Panc1 (cell line): ENCODE results near the gene CSN2. TPM values are rescaled to one million over a fixed set of nuclear protein-coding genes. Genes with fewer than 3 reads are reported as not detected.

Experiments
- ATAC-seq: fragments of 200-7000 bp; cut with Tn5 transposase; 2 replicates; pipeline ENCODE4 v1.9.1; 2020; ENCODE audit warnings: mild to moderate bottlenecking, moderate library complexity
- BruUV-seq: library from RNA; stranded (reverse); fragments of 400-500 nt; replicated peaks from 2 replicates; lab custom pipeline; 2021; lab: Mats Ljungman, UMichigan
- CTCF ChIA-PET: fragments of 300-600 bp; sonication (Branson Sonifier 250); formaldehyde crosslinking; loops from one replicate; lab custom pipeline; 2022; ENCODE audit warnings: antibody characterized with exemption; lab: Charles Lee
- POLR2A ChIA-PET: fragments of 300-600 bp; sonication (Branson Sonifier 250); formaldehyde crosslinking; loops from one replicate; lab custom pipeline; 2022; ENCODE audit warnings: antibody characterized with exemption; lab: Charles Lee
- DNase-seq: peaks from one replicate; pipeline ENCODE4 v3.0.0-alpha.2; 2010; ENCODE audit warnings: low read depth, low spot score
- H3K27ac ChIP-seq: 2 replicates; pipeline ENCODE4 v1.5.1; 2011; ENCODE audit warnings: mild to moderate bottlenecking, low read length, inconsistent platforms
- H3K27me3 ChIP-seq: fragments of 200-500 bp; sonication (Bioruptor generic); 2 replicates; pipeline ENCODE4 v1.6.0; 2014; ENCODE audit warnings: low read length, inconsistent platforms; ENCODE audit not compliant: control insufficient read depth, insufficient read depth
- H3K36me3 ChIP-seq: fragments of 200-500 bp; sonication (Bioruptor generic); 2 replicates; pipeline ENCODE4 v1.5.1; 2014; ENCODE audit warnings: inconsistent platforms, mild to moderate bottlenecking, low read length, moderate library complexity; ENCODE audit not compliant: control insufficient read depth, insufficient read depth
- H3K4me1 ChIP-seq: 2 replicates; pipeline ENCODE4 v1.5.1; 2011; ENCODE audit warnings: inconsistent platforms, mild to moderate bottlenecking, low read length, moderate library complexity; ENCODE audit not compliant: control insufficient read depth, insufficient read depth
- H3K4me3 ChIP-seq, 2 experiments: 2 replicates each; pipeline ENCODE4 v1.5.1; 2011 to 2012; ENCODE audit warnings: low read depth in 2 of 2, low read length in 2 of 2, mild to moderate bottlenecking in 2 of 2, inconsistent platforms in 1 of 2, moderate library complexity in 1 of 2
- H3K9me3 ChIP-seq: fragments of 200-500 bp; sonication (Bioruptor generic); 2 replicates; pipeline ENCODE4 v1.5.1; 2014; ENCODE audit warnings: low read depth, mild to moderate bottlenecking, inconsistent platforms, low read length, moderate library complexity; ENCODE audit not compliant: control insufficient read depth, insufficient read depth
- POLR2AphosphoS5 ChIP-seq: IDR thresholded peaks from 2 replicates; pipeline ENCODE4 v1.6.1; 2012; ENCODE audit warnings: mild to moderate bottlenecking, low read depth, low read length, moderate library complexity
- SIN3A ChIP-seq: IDR thresholded peaks from 2 replicates; pipeline ENCODE4 v1.6.1; 2012; ENCODE audit warnings: low read depth, mild to moderate bottlenecking, low read length, moderate library complexity, borderline replicate concordance; ENCODE audit not compliant: insufficient read depth
- TCF7L2 ChIP-seq: IDR thresholded peaks from 2 replicates; pipeline ENCODE4 v1.6.1; 2011; ENCODE audit warnings: mild to moderate bottlenecking, low read depth, low read length, inconsistent platforms
- in situ Hi-C: cut with HindIII; loops from 2 replicates; pipeline ENCODE4 v1.10.0; 2016; ENCODE audit warnings: low sequenced_read_pairs, low pct_unique_long_range_greater_than_20kb
- intact Hi-C: fragments of 100-400 bp; cut with micrococcal nuclease; formaldehyde crosslinking; loops from one replicate; pipeline ENCODE4 v1.10.0; 2022; ENCODE audit not compliant: unreplicated experiment
- total RNA-seq: library from RNA; stranded (reverse); gene quantifications from one replicate; pipeline ENCODE4 v1.2.1, GENCODE V29; 2021; ENCODE audit not compliant: unreplicated experiment
- TF ChIP-seq, protein P1 (sequence below), 2 experiments: IDR thresholded peaks; 2 replicates each; pipeline ENCODE4 v1.6.1; 2011 to 2012; ENCODE audit warnings: low read depth in 2 of 2, control low read depth in 1 of 2, low read length in 1 of 2, mild to moderate bottlenecking in 1 of 2, moderate library complexity in 1 of 2; ENCODE audit not compliant: insufficient read depth in 1 of 2
- TF ChIP-seq, protein P2 (sequence below): fragments of 450-650 bp; IDR thresholded peaks from 2 replicates; pipeline ENCODE4 v1.5.1; 2017; ENCODE audit warnings: mild to moderate bottlenecking

The CSN2 gene
- total RNA-seq, 1 experiment from 2014 or later, result not detected

DNA sequence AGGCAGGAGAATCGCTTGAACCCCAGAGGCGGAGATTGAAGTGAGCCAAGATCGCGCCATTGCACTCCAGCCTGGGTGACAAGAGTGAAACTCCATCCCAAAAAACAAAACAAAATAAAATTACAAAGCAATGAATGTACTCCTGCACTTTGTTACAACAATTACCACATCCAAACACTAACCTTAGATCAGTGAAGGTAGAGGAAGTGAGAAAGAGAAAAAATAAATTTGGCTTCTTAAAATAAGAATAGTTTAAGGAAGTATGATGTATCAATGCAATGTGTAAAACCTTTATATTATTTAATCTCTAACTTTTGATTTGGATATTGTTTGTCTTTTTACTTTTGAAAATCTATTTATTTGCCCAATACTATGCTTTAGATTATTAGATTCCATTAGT lies 56.3 kb downstream of the CSN2 start:
- H3K27ac ChIP-seq, result no peak overlapping the region
- H3K4me3 ChIP-seq, result no peak overlapping the region
- no peaks in the 10 kb centered on the region for H3K36me3 ChIP-seq
- no peak for DNase-seq
- in situ Hi-C loops, result no loop called here
- no peaks in the 10 kb centered on the region for H3K4me1 ChIP-seq
- ATAC-seq, result no peak
- no peak for TF ChIP-seq SIN3A
- TF ChIP-seq POLR2AphosphoS5, result no peak
- TF ChIP-seq, protein P1, sequence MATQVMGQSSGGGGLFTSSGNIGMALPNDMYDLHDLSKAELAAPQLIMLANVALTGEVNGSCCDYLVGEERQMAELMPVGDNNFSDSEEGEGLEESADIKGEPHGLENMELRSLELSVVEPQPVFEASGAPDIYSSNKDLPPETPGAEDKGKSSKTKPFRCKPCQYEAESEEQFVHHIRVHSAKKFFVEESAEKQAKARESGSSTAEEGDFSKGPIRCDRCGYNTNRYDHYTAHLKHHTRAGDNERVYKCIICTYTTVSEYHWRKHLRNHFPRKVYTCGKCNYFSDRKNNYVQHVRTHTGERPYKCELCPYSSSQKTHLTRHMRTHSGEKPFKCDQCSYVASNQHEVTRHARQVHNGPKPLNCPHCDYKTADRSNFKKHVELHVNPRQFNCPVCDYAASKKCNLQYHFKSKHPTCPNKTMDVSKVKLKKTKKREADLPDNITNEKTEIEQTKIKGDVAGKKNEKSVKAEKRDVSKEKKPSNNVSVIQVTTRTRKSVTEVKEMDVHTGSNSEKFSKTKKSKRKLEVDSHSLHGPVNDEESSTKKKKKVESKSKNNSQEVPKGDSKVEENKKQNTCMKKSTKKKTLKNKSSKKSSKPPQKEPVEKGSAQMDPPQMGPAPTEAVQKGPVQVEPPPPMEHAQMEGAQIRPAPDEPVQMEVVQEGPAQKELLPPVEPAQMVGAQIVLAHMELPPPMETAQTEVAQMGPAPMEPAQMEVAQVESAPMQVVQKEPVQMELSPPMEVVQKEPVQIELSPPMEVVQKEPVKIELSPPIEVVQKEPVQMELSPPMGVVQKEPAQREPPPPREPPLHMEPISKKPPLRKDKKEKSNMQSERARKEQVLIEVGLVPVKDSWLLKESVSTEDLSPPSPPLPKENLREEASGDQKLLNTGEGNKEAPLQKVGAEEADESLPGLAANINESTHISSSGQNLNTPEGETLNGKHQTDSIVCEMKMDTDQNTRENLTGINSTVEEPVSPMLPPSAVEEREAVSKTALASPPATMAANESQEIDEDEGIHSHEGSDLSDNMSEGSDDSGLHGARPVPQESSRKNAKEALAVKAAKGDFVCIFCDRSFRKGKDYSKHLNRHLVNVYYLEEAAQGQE (IDR thresholded peaks at IDR 0.05; ENCODE audit: insufficient read depth in 1 of 2, low read depth in 2 of 2, low read length in 1 of 2), result no peak
- TF ChIP-seq, protein P2, sequence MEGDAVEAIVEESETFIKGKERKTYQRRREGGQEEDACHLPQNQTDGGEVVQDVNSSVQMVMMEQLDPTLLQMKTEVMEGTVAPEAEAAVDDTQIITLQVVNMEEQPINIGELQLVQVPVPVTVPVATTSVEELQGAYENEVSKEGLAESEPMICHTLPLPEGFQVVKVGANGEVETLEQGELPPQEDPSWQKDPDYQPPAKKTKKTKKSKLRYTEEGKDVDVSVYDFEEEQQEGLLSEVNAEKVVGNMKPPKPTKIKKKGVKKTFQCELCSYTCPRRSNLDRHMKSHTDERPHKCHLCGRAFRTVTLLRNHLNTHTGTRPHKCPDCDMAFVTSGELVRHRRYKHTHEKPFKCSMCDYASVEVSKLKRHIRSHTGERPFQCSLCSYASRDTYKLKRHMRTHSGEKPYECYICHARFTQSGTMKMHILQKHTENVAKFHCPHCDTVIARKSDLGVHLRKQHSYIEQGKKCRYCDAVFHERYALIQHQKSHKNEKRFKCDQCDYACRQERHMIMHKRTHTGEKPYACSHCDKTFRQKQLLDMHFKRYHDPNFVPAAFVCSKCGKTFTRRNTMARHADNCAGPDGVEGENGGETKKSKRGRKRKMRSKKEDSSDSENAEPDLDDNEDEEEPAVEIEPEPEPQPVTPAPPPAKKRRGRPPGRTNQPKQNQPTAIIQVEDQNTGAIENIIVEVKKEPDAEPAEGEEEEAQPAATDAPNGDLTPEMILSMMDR, result no peak
- intact Hi-C loops, result no loop called here
- ChIA-PET CTCF (no interaction called here), POLR2A (no interaction called here)
- no peaks in the 10 kb centered on the region for H3K27me3 ChIP-seq
- no peaks in the 10 kb centered on the region for H3K9me3 ChIP-seq
- no TSS peak for BruUV-seq

DNA sequence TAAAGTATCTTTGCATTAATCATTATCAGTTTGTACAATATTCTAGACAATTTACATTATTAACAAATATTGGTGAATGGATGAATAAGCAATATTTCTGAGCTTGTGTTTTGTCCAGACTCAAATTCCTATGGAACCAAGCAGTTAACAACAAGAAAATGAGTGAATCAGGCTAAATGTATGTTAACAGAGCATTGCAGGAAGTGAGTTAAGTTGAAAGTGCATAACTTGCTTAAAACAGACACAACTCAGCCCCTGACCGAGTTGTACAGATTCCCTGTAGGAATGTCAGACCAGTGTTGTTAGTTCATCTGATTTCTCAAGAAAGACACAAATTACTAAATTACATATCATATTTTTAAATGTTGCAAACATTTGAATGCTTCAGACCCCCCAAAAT lies 58.4 kb downstream of the CSN2 start:
- Histone ChIP-seq H3K27ac (no peak overlapping the region), H3K27me3 (no peaks in the 10 kb centered on the region), H3K4me3 (no peak overlapping the region), H3K36me3 (no peaks in the 10 kb centered on the region), H3K4me1 (no peaks in the 10 kb centered on the region), H3K9me3 (no peaks in the 10 kb centered on the region)
- ATAC-seq (no peak), DNase-seq (no peak)
- ChIA-PET CTCF (no interaction called here), POLR2A (no interaction called here)
- TF ChIP-seq SIN3A (no peak), POLR2AphosphoS5 (no peak), TCF7L2 (no peak)
- TF ChIP-seq, protein P2, result no peak
- TF ChIP-seq, protein P1 (IDR thresholded peaks at IDR 0.05; ENCODE audit: insufficient read depth in 1 of 2, low read depth in 2 of 2, low read length in 1 of 2), result no peak
- intact Hi-C loops, result no loop called here
- in situ Hi-C loops, result no loop called here
- BruUV-seq, result no TSS peak

Other genes with a start within 250 kb of the CSN2 start
- gene SULT1B1, start 205.1 kb downstream of the CSN2 start, total RNA-seq, result 0.05 TPM
- gene SULT1E1, start 105.6 kb downstream of the CSN2 start, total RNA-seq, result not detected
- not detected for gene CSN1S1, start 34.7 kb downstream of the CSN2 start, total RNA-seq
- not detected for gene STATH, start 30.2 kb upstream of the CSN2 start, total RNA-seq
- gene HTN3, start 62.7 kb upstream of the CSN2 start, total RNA-seq, result not detected
- gene HTN1, start 84.7 kb upstream of the CSN2 start, total RNA-seq, result not detected
- gene PRR27, start 188.5 kb upstream of the CSN2 start, total RNA-seq, result not detected
- gene ODAM, start 230.0 kb upstream of the CSN2 start, total RNA-seq, result not detected